DOHH2 (cell line): ENCODE data around the gene OLR1.

Experiments
- EZH2phosphoT487 ChIP-seq: fragments of 200-600 bp; sonication (generic); IDR thresholded peaks from 2 replicates; pipeline ENCODE4 v1.6.1; 2017; ENCODE audit warnings: borderline replicate concordance, mild to moderate bottlenecking, antibody characterized with exemption, low read length, moderate library complexity, mixed read lengths
- TF ChIP-seq, protein P1 (sequence below): fragments of 200-600 bp; sonication (generic); IDR thresholded peaks from one replicate; pipeline ENCODE4 v1.5.1; 2014; ENCODE audit warnings: antibody characterized with exemption, mild to moderate bottlenecking, low read depth, low read length; ENCODE audit not compliant: poor library complexity, severe bottlenecking

GRCh38 chr12:10205220-10205807, 33.4 kb upstream of the OLR1 start:
- TF ChIP-seq, protein P1, sequence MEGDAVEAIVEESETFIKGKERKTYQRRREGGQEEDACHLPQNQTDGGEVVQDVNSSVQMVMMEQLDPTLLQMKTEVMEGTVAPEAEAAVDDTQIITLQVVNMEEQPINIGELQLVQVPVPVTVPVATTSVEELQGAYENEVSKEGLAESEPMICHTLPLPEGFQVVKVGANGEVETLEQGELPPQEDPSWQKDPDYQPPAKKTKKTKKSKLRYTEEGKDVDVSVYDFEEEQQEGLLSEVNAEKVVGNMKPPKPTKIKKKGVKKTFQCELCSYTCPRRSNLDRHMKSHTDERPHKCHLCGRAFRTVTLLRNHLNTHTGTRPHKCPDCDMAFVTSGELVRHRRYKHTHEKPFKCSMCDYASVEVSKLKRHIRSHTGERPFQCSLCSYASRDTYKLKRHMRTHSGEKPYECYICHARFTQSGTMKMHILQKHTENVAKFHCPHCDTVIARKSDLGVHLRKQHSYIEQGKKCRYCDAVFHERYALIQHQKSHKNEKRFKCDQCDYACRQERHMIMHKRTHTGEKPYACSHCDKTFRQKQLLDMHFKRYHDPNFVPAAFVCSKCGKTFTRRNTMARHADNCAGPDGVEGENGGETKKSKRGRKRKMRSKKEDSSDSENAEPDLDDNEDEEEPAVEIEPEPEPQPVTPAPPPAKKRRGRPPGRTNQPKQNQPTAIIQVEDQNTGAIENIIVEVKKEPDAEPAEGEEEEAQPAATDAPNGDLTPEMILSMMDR = no peak
- no peak for TF ChIP-seq EZH2phosphoT487
